ENCODE measurements around the gene RIMS1. TPM values are rescaled to one million over a fixed set of nuclear protein-coding genes. Genes with fewer than 3 reads are reported as not detected.

Gene RIMS1
- total and polyA plus RNA-seq, 4 donors, result 0.09 to 0.17 TPM; not detected in 2

DNA sequence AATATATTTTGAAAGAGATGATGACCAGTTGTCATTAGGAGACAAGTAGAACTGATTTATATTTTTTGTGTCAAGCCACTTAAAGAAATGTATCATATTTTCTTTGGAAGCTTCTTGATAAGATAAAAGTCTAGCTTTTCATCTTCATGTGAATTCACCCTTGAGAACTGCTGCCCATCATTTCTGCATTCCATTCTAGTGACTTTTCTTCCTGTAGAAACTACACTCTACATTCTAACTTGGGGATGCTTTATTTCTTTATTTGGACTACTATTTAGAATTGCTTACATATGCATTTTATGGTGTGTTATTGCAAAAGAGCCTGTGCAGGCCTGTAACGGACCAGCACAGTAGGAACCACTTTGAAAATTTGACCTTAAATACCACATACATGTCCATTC, 400.6 kb downstream of the RIMS1 start:
- Histone ChIP-seq H3K4me3 (ENCODE audit: low read depth in 1 of 3, low read length in 3 of 3) (no peak overlapping the region), H3K4me1 (ENCODE audit: control insufficient read depth in 4 of 4, insufficient read depth in 4 of 4, low read length in 3 of 4) (no peaks in the 10 kb centered on the region), H3K36me3 (ENCODE audit: control insufficient read depth in 4 of 4, insufficient read depth in 3 of 4, low read depth in 1 of 4, low read length in 3 of 4) (no peaks in the 10 kb centered on the region), H3K27ac (ENCODE audit: low read depth in 1 of 2, low read length in 2 of 2) (no peak overlapping the region), H3K9ac (ENCODE audit: low read depth in 1 of 2, low read length in 2 of 2) (no peak overlapping the region), H3K9me3 (ENCODE audit: control insufficient read depth in 4 of 4, low read length in 3 of 4) (no peaks in the 10 kb centered on the region), H3K27me3 (ENCODE audit: control insufficient read depth in 4 of 4, insufficient read depth in 4 of 4, low read length in 3 of 4) (no peaks in the 10 kb centered on the region)
- no peak for DNase-seq (ENCODE audit: low spot score)
- no peak for TF ChIP-seq FOXA2 (IDR thresholded peaks at IDR 0.05)
- no peak for TF ChIP-seq NR2F2 (IDR thresholded peaks at IDR 0.05)
- no peak for TF ChIP-seq HNF4G (IDR thresholded peaks at IDR 0.05)
- TF ChIP-seq TAF1 (conservative IDR thresholded peaks at IDR 0.05), result no peak
- TF ChIP-seq RAD21 (IDR thresholded peaks at IDR 0.05), result no peak
- TF ChIP-seq JUND (IDR thresholded peaks at IDR 0.05), result no peak
- TF ChIP-seq HNF4A (conservative IDR thresholded peaks at IDR 0.05), result no peak
- TF ChIP-seq GABPA (IDR thresholded peaks at IDR 0.05 in 1 of 2, conservative IDR thresholded peaks at IDR 0.05 in 1 of 2), result no peak
- TF ChIP-seq, protein P1, sequence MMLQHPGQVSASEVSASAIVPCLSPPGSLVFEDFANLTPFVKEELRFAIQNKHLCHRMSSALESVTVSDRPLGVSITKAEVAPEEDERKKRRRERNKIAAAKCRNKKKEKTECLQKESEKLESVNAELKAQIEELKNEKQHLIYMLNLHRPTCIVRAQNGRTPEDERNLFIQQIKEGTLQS (IDR thresholded peaks at IDR 0.05), result no peak
- TF ChIP-seq, protein P2, sequence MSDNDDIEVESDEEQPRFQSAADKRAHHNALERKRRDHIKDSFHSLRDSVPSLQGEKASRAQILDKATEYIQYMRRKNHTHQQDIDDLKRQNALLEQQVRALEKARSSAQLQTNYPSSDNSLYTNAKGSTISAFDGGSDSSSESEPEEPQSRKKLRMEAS (IDR thresholded peaks at IDR 0.05), result no peak
- no peak for TF ChIP-seq EGR1 (IDR thresholded peaks at IDR 0.05; ENCODE audit: low read depth in 2 of 2)
- no peak for TF ChIP-seq RXRA (IDR thresholded peaks at IDR 0.05)
- TF ChIP-seq FOXA1 (IDR thresholded peaks at IDR 0.05), result no peak
- TF ChIP-seq YY1 (IDR thresholded peaks at IDR 0.05), result no peak
- TF ChIP-seq, protein P3, sequence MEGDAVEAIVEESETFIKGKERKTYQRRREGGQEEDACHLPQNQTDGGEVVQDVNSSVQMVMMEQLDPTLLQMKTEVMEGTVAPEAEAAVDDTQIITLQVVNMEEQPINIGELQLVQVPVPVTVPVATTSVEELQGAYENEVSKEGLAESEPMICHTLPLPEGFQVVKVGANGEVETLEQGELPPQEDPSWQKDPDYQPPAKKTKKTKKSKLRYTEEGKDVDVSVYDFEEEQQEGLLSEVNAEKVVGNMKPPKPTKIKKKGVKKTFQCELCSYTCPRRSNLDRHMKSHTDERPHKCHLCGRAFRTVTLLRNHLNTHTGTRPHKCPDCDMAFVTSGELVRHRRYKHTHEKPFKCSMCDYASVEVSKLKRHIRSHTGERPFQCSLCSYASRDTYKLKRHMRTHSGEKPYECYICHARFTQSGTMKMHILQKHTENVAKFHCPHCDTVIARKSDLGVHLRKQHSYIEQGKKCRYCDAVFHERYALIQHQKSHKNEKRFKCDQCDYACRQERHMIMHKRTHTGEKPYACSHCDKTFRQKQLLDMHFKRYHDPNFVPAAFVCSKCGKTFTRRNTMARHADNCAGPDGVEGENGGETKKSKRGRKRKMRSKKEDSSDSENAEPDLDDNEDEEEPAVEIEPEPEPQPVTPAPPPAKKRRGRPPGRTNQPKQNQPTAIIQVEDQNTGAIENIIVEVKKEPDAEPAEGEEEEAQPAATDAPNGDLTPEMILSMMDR (IDR thresholded peaks at IDR 0.05; ENCODE audit: low read depth, low read length, missing input control), result no peak
- WGBS, result 70% methylated on average over 1 of the region's 1 CpG

DNA sequence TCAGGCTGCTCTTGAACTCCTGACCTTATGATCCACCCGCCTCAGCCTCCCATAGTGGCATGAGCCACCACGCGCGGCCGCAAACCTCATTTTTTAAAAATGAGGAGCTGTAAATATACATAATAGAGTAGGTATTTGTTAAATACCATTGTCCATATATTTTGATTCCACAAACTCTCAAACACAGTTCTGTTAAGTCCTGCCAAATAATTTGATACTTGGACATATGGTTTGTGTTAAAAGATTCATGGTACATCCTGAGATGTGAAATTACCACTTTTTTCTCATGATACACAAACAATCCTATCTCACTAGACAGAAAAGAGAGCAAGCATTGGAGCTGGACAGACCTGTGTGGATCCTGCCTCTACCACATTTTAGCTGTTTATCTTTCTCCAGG, 401.5 kb downstream of the RIMS1 start:
- no peak for DNase-seq (ENCODE audit: low spot score)
- Histone ChIP-seq H3K27me3 (ENCODE audit: control insufficient read depth in 4 of 4, insufficient read depth in 4 of 4, low read length in 3 of 4) (no peaks in the 10 kb centered on the region), H3K36me3 (ENCODE audit: control insufficient read depth in 4 of 4, insufficient read depth in 3 of 4, low read depth in 1 of 4, low read length in 3 of 4) (no peaks in the 10 kb centered on the region), H3K9ac (ENCODE audit: low read depth in 1 of 2, low read length in 2 of 2) (no peak overlapping the region), H3K27ac (ENCODE audit: low read depth in 1 of 2, low read length in 2 of 2) (no peak overlapping the region), H3K4me3 (ENCODE audit: low read depth in 1 of 3, low read length in 3 of 3) (no peak overlapping the region), H3K9me3 (ENCODE audit: control insufficient read depth in 4 of 4, low read length in 3 of 4) (no peaks in the 10 kb centered on the region), H3K4me1 (ENCODE audit: control insufficient read depth in 4 of 4, insufficient read depth in 4 of 4, low read length in 3 of 4) (no peaks in the 10 kb centered on the region)
- no peak for TF ChIP-seq SP1 (IDR thresholded peaks at IDR 0.05)
- TF ChIP-seq FOXA1 (IDR thresholded peaks at IDR 0.05), result no peak
- TF ChIP-seq YY1 (IDR thresholded peaks at IDR 0.05), result no peak
- TF ChIP-seq, protein P3 (IDR thresholded peaks at IDR 0.05; ENCODE audit: low read depth, low read length, missing input control), result no peak
- no peak for TF ChIP-seq EGR1 (IDR thresholded peaks at IDR 0.05; ENCODE audit: low read depth in 2 of 2)
- TF ChIP-seq TAF1 (conservative IDR thresholded peaks at IDR 0.05), result no peak
- no peak for TF ChIP-seq HNF4A (conservative IDR thresholded peaks at IDR 0.05)
- TF ChIP-seq, protein P1 (IDR thresholded peaks at IDR 0.05), result no peak
- TF ChIP-seq HNF4G (IDR thresholded peaks at IDR 0.05), result no peak
- TF ChIP-seq FOXA2 (IDR thresholded peaks at IDR 0.05), result no peak
- TF ChIP-seq RXRA (IDR thresholded peaks at IDR 0.05), result no peak
- TF ChIP-seq, protein P4, sequence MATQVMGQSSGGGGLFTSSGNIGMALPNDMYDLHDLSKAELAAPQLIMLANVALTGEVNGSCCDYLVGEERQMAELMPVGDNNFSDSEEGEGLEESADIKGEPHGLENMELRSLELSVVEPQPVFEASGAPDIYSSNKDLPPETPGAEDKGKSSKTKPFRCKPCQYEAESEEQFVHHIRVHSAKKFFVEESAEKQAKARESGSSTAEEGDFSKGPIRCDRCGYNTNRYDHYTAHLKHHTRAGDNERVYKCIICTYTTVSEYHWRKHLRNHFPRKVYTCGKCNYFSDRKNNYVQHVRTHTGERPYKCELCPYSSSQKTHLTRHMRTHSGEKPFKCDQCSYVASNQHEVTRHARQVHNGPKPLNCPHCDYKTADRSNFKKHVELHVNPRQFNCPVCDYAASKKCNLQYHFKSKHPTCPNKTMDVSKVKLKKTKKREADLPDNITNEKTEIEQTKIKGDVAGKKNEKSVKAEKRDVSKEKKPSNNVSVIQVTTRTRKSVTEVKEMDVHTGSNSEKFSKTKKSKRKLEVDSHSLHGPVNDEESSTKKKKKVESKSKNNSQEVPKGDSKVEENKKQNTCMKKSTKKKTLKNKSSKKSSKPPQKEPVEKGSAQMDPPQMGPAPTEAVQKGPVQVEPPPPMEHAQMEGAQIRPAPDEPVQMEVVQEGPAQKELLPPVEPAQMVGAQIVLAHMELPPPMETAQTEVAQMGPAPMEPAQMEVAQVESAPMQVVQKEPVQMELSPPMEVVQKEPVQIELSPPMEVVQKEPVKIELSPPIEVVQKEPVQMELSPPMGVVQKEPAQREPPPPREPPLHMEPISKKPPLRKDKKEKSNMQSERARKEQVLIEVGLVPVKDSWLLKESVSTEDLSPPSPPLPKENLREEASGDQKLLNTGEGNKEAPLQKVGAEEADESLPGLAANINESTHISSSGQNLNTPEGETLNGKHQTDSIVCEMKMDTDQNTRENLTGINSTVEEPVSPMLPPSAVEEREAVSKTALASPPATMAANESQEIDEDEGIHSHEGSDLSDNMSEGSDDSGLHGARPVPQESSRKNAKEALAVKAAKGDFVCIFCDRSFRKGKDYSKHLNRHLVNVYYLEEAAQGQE (IDR thresholded peaks at IDR 0.05), result no peak
- TF ChIP-seq, protein P2 (IDR thresholded peaks at IDR 0.05), result no peak
- TF ChIP-seq JUND (IDR thresholded peaks at IDR 0.05), result no peak
- TF ChIP-seq RAD21 (IDR thresholded peaks at IDR 0.05), result no peak
- no peak for TF ChIP-seq GABPA (IDR thresholded peaks at IDR 0.05 in 1 of 2, conservative IDR thresholded peaks at IDR 0.05 in 1 of 2)
- TF ChIP-seq, protein P5, sequence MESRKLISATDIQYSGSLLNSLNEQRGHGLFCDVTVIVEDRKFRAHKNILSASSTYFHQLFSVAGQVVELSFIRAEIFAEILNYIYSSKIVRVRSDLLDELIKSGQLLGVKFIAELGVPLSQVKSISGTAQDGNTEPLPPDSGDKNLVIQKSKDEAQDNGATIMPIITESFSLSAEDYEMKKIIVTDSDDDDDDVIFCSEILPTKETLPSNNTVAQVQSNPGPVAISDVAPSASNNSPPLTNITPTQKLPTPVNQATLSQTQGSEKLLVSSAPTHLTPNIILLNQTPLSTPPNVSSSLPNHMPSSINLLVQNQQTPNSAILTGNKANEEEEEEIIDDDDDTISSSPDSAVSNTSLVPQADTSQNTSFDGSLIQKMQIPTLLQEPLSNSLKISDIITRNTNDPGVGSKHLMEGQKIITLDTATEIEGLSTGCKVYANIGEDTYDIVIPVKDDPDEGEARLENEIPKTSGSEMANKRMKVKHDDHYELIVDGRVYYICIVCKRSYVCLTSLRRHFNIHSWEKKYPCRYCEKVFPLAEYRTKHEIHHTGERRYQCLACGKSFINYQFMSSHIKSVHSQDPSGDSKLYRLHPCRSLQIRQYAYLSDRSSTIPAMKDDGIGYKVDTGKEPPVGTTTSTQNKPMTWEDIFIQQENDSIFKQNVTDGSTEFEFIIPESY (IDR thresholded peaks at IDR 0.05), result no peak
- no peak for TF ChIP-seq NR2F2 (IDR thresholded peaks at IDR 0.05)
- WGBS, result 95% methylated on average over 5 of the region's 5 CpGs

Data from liver (tissue), 9 donors.